Neuronal stem cell (in vitro differentiated cells): ENCODE results near the gene PTPRCAP.

Source experiments
- DNase-seq: peaks from one replicate; pipeline ENCODE4 v3.0.0-alpha.2; 2013; ENCODE audit warnings: low spot score
- H2AFZ ChIP-seq: one replicate; pipeline ENCODE4 v1.6.1; 2013; ENCODE audit warnings: mild to moderate bottlenecking, low read length, inconsistent platforms
- H2AK5ac ChIP-seq: 2 replicates; pipeline ENCODE4 v1.6.1; 2013; ENCODE audit warnings: low read depth, mild to moderate bottlenecking, inconsistent platforms, low read length, moderate library complexity, mixed read lengths
- H2BK120ac ChIP-seq: 2 replicates; pipeline ENCODE4 v1.6.1; 2013; ENCODE audit warnings: low read depth, mild to moderate bottlenecking, inconsistent platforms, low read length, moderate library complexity, mixed read lengths
- H2BK12ac ChIP-seq: one replicate; pipeline ENCODE4 v1.6.1; 2013; ENCODE audit warnings: low read length, inconsistent platforms
- H2BK15ac ChIP-seq: 2 replicates; pipeline ENCODE4 v1.6.1; 2013; ENCODE audit warnings: mild to moderate bottlenecking, low read length, inconsistent platforms, mixed read lengths
- H2BK5ac ChIP-seq: one replicate; pipeline ENCODE4 v1.6.1; 2013; ENCODE audit warnings: inconsistent platforms, mild to moderate bottlenecking, low read length, moderate library complexity
- H3K14ac ChIP-seq: one replicate; pipeline ENCODE4 v1.6.1; 2013; ENCODE audit warnings: low read length, inconsistent platforms
- H3K18ac ChIP-seq: 2 replicates; pipeline ENCODE4 v1.6.1; 2013; ENCODE audit warnings: low read length, inconsistent platforms
- H3K23ac ChIP-seq: 2 replicates; pipeline ENCODE4 v1.6.1; 2013; ENCODE audit warnings: low read depth, mild to moderate bottlenecking, mixed read lengths, low read length, inconsistent platforms; ENCODE audit not compliant: poor library complexity
- H3K27ac ChIP-seq: replicated peaks from 3 replicates; pipeline ENCODE4 v1.5.1; 2013; ENCODE audit warnings: low read length, inconsistent platforms
- H3K27me3 ChIP-seq, 3 experiments: 2 replicates each; pipeline ENCODE4 v1.6.1; 2013; ENCODE audit warnings: low read length in 3 of 3, mild to moderate bottlenecking in 2 of 3, inconsistent platforms in 1 of 3, low read depth in 1 of 3, mixed read lengths in 1 of 3, moderate library complexity in 1 of 3; ENCODE audit not compliant: control insufficient read depth in 3 of 3, insufficient read depth in 3 of 3
- H3K36me3 ChIP-seq, 2 donors: replicated peaks in 1 of 2; 2 replicates each; pipeline ENCODE4 v1.6.1; 2013; ENCODE audit warnings: low read length in 2 of 2; ENCODE audit not compliant: control insufficient read depth in 2 of 2, insufficient read depth in 2 of 2
- H3K4ac ChIP-seq: 2 replicates; pipeline ENCODE4 v1.6.1; 2013; ENCODE audit warnings: inconsistent platforms, mild to moderate bottlenecking, low read length, moderate library complexity
- H3K4me1 ChIP-seq, 2 donors: 1 replicate in 1 of 2; 2 replicates in 1 of 2; pipeline ENCODE4 v1.6.1; 2013; ENCODE audit warnings: low read length in 2 of 2, low read depth in 1 of 2; ENCODE audit not compliant: control insufficient read depth in 2 of 2, insufficient read depth in 1 of 2
- H3K4me2 ChIP-seq: one replicate; pipeline ENCODE4 v1.6.1; 2013; ENCODE audit warnings: mild to moderate bottlenecking, low read length, inconsistent platforms; ENCODE audit not compliant: insufficient read depth, poor library complexity, severe bottlenecking
- H3K4me3 ChIP-seq, 2 donors: 2 replicates each; pipeline ENCODE4 v1.5.1; 2013; ENCODE audit warnings: low read length in 2 of 2, mild to moderate bottlenecking in 2 of 2, inconsistent platforms in 1 of 2, moderate library complexity in 1 of 2
- H3K79me1 ChIP-seq: one replicate; pipeline ENCODE4 v1.6.1; 2013; ENCODE audit warnings: low read depth, mild to moderate bottlenecking, inconsistent platforms, low read length, moderate library complexity
- H3K9ac ChIP-seq: one replicate; pipeline ENCODE4 v1.6.1; 2013; ENCODE audit warnings: mild to moderate bottlenecking, low read depth, low read length, inconsistent platforms; ENCODE audit not compliant: poor library complexity
- H3K9me3 ChIP-seq, 2 donors: replicated peaks in 1 of 2; 2 replicates each; pipeline versions ENCODE3 to v1.6.1; 2013; ENCODE audit warnings: low read length in 2 of 2, mild to moderate bottlenecking in 2 of 2, inconsistent platforms in 1 of 2, low read depth in 1 of 2, mixed read lengths in 1 of 2, moderate library complexity in 1 of 2; ENCODE audit not compliant: control insufficient read depth in 2 of 2, insufficient read depth in 1 of 2
- H4K8ac ChIP-seq: one replicate; pipeline ENCODE4 v1.6.1; 2013; ENCODE audit warnings: low read depth, mild to moderate bottlenecking, inconsistent platforms, low read length, moderate library complexity
- H4K91ac ChIP-seq: one replicate; pipeline ENCODE4 v1.6.1; 2013; ENCODE audit warnings: low read length, low read depth, mild to moderate bottlenecking, inconsistent platforms; ENCODE audit not compliant: poor library complexity
- WGBS, 2 donors: extraction: QIAGEN DNeasy Blood & Tissue Kit; methylation state at CpG; one replicate each; pipeline ENCODE4 v1.1.7; 2013; ENCODE audit warnings: missing lambda C conversion rate in 2 of 2, mixed read lengths in 1 of 2; ENCODE audit not compliant: insufficient read length in 2 of 2, insufficient replicate concordance in 1 of 2; ENCODE audit errors: extremely low coverage in 2 of 2; 5-methylcytosine and 5-hydroxymethylcytosine counted together

Gene PTPRCAP

GRCh38 chr11:67397986-67398660 lies 39.4 kb downstream of the PTPRCAP start:
- peaks cover 15% of the 10 kb centered on the region for H3K79me1 ChIP-seq
- H3K23ac ChIP-seq = no peak overlapping the region
- no peak overlapping the region for H2BK12ac ChIP-seq
- H3K9me3 ChIP-seq = no peaks in the 10 kb centered on the region
- no peak overlapping the region for H2BK120ac ChIP-seq
- no peaks in the 10 kb centered on the region for H3K27me3 ChIP-seq
- no peak overlapping the region for H3K4ac ChIP-seq
- no peak overlapping the region for H4K91ac ChIP-seq
- H3K4me2 ChIP-seq = no peak overlapping the region
- H3K14ac ChIP-seq = no peak overlapping the region
- WGBS, 2 donors = no CpG with 5 or more reads among the region's 24 CpGs
- H2BK5ac ChIP-seq = no peak overlapping the region
- H2BK15ac ChIP-seq = no peak overlapping the region
- H3K9ac ChIP-seq = no peak overlapping the region
- H2AFZ ChIP-seq = no peak overlapping the region
- no peak overlapping the region for H3K4me3 ChIP-seq
- no peak overlapping the region for H2AK5ac ChIP-seq
- no peak overlapping the region for H3K27ac ChIP-seq
- H3K4me1 ChIP-seq = peaks cover 10 to 16% of the 10 kb centered on the region in 2 donors
- no peak overlapping the region for H4K8ac ChIP-seq
- DNase-seq = no peak
- H3K36me3 ChIP-seq = peaks cover 48 to 71% of the 10 kb centered on the region in 2 donors
- no peak overlapping the region for H3K18ac ChIP-seq

- H3K18ac ChIP-seq = no peak overlapping the region
- no peak overlapping the region for H3K4me2 ChIP-seq
- H3K14ac ChIP-seq = no peak overlapping the region
- no peak overlapping the region for H3K9ac ChIP-seq
- no peak overlapping the region for H3K4ac ChIP-seq
- no peak overlapping the region for H2AK5ac ChIP-seq
- H3K79me1 ChIP-seq = peaks cover 17% of the 10 kb centered on the region
- H3K23ac ChIP-seq = no peak overlapping the region
- no peak overlapping the region for H2BK5ac ChIP-seq
- no peak overlapping the region for H4K91ac ChIP-seq
- H3K9me3 ChIP-seq = no peaks in the 10 kb centered on the region
- peaks cover 13 to 16% of the 10 kb centered on the region in 2 donors for H3K4me1 ChIP-seq
- no peak for DNase-seq
- H2AFZ ChIP-seq = no peak overlapping the region
- no peak overlapping the region for H3K4me3 ChIP-seq
- no CpG with 5 or more reads among the region's 6 CpGs for WGBS, 2 donors
- no peak overlapping the region for H2BK15ac ChIP-seq
- peaks cover 48 to 72% of the 10 kb centered on the region in 2 donors for H3K36me3 ChIP-seq
- H3K27me3 ChIP-seq = no peaks in the 10 kb centered on the region
- no peak overlapping the region for H3K27ac ChIP-seq
- H2BK12ac ChIP-seq = no peak overlapping the region
- no peak overlapping the region for H4K8ac ChIP-seq
- H2BK120ac ChIP-seq = no peak overlapping the region
Measured at GRCh38 chr11:67397536-67397935, 39.9 kb downstream of the PTPRCAP start.

- H3K9me3 ChIP-seq = no peaks in the 10 kb centered on the region
- no peak for DNase-seq
- H4K91ac ChIP-seq = no peak overlapping the region
- no peaks in the 10 kb centered on the region for H3K27me3 ChIP-seq
- H2AFZ ChIP-seq = no peak overlapping the region
- no peak overlapping the region for H3K4ac ChIP-seq
- peaks cover 48 to 72% of the 10 kb centered on the region in 2 donors for H3K36me3 ChIP-seq
- H3K27ac ChIP-seq = no peak overlapping the region
- H3K4me2 ChIP-seq = no peak overlapping the region
- H3K9ac ChIP-seq = no peak overlapping the region
- no peak overlapping the region for H2BK5ac ChIP-seq
- H3K14ac ChIP-seq = no peak overlapping the region
- no peak overlapping the region for H2AK5ac ChIP-seq
- H2BK15ac ChIP-seq = no peak overlapping the region
- H3K18ac ChIP-seq = no peak overlapping the region
- H2BK120ac ChIP-seq = no peak overlapping the region
- no CpG with 5 or more reads among the region's 13 CpGs for WGBS, 2 donors
- peak overlapping the region; percentile 20 for H3K23ac ChIP-seq
- H3K79me1 ChIP-seq = peaks cover 20% of the 10 kb centered on the region
- no peak overlapping the region for H3K4me3 ChIP-seq
- H3K4me1 ChIP-seq = peaks cover 12 to 14% of the 10 kb centered on the region in 2 donors
- H2BK12ac ChIP-seq = no peak overlapping the region
- no peak overlapping the region for H4K8ac ChIP-seq
Measured at GRCh38 chr11:67396587-67397389, 40.7 kb downstream of the PTPRCAP start.

GRCh38 chr11:67396259-67396581 lies 41.3 kb downstream of the PTPRCAP start:
- Histone ChIP-seq H3K27ac (no peak overlapping the region), H3K27me3 (no peaks in the 10 kb centered on the region), H4K91ac (no peak overlapping the region), H3K23ac (peak overlapping the region; percentile 20), H2BK5ac (no peak overlapping the region), H3K9me3 (no peaks in the 10 kb centered on the region), H2AK5ac (no peak overlapping the region), H2AFZ (no peak overlapping the region), H3K4me3 (no peak overlapping the region), H4K8ac (no peak overlapping the region), H2BK120ac (no peak overlapping the region), H3K4me2 (no peak overlapping the region), H2BK12ac (no peak overlapping the region), H3K9ac (peak overlapping the region; percentile 21), H3K4me1 (peaks cover 12 to 14% of the 10 kb centered on the region in 2 donors), H3K18ac (no peak overlapping the region), H3K36me3 (peaks cover 48 to 72% of the 10 kb centered on the region in 2 donors), H3K4ac (no peak overlapping the region), H2BK15ac (peak overlapping the region; percentile 64), H3K14ac (no peak overlapping the region), H3K79me1 (peaks cover 21% of the 10 kb centered on the region)
- WGBS, 2 donors = no CpG with 5 or more reads among the region's 7 CpGs
- no peak for DNase-seq
